ENCODE results near the gene PI4KA. TPM values are rescaled to one million over a fixed set of nuclear protein-coding genes. Genes with fewer than 3 reads are reported as not detected.

Gene PI4KA
- total and polyA plus RNA-seq, 4 donors = 19.4 to 47.5 (median 36.3) TPM

GRCh38 chr22:20885017-20885556 lies 26.5 kb upstream of the PI4KA start:
- H3K36me3 ChIP-seq (ENCODE audit: control insufficient read depth in 4 of 4, insufficient read depth in 3 of 4, low read depth in 1 of 4, low read length in 3 of 4) = peaks cover 5 to 33% (median 27%) of the 10 kb centered on the region in 4 donors
- WGBS = 52% methylated on average over 8 of the region's 8 CpGs
- peak overlapping the region; percentile 54 to 57 for H3K27ac ChIP-seq (ENCODE audit: low read depth in 1 of 2, low read length in 2 of 2)
- H3K27me3 ChIP-seq (ENCODE audit: control insufficient read depth in 4 of 4, insufficient read depth in 4 of 4, low read length in 3 of 4) = no peaks in the 10 kb centered on the region
- peaks cover 9 to 42% (median 37%) of the 10 kb centered on the region in 4 donors for H3K4me1 ChIP-seq (ENCODE audit: control insufficient read depth in 4 of 4, insufficient read depth in 4 of 4, low read length in 3 of 4)
- peak overlapping the region in 1 of 2 donors; percentile 32 for H3K9ac ChIP-seq (ENCODE audit: low read depth in 1 of 2, low read length in 2 of 2)
- no peaks in the 10 kb centered on the region for H3K9me3 ChIP-seq (ENCODE audit: control insufficient read depth in 4 of 4, low read length in 3 of 4)
- DNase-seq (ENCODE audit: low spot score) = no peak
- no peak overlapping the region for H3K4me3 ChIP-seq (ENCODE audit: low read depth in 1 of 3, low read length in 3 of 3)
- TF ChIP-seq TAF1 (conservative IDR thresholded peaks at IDR 0.05) (no peak), MAX (IDR thresholded peaks at IDR 0.05) (no peak), RXRA (IDR thresholded peaks at IDR 0.05) (no peak), SP1 (IDR thresholded peaks at IDR 0.05) (no peak), GABPA (IDR thresholded peaks at IDR 0.05 in 1 of 2, conservative IDR thresholded peaks at IDR 0.05 in 1 of 2) (no peak), NR2F2 (IDR thresholded peaks at IDR 0.05) (no peak), RAD21 (IDR thresholded peaks at IDR 0.05) (no peak), FOXA1 (IDR thresholded peaks at IDR 0.05) (no peak), FOXA2 (IDR thresholded peaks at IDR 0.05) (no peak), REST (IDR thresholded peaks at IDR 0.05) (no peak), JUND (IDR thresholded peaks at IDR 0.05) (no peak), EGR1 (IDR thresholded peaks at IDR 0.05; ENCODE audit: low read depth in 2 of 2) (no peak)
- TF ChIP-seq, protein P1, sequence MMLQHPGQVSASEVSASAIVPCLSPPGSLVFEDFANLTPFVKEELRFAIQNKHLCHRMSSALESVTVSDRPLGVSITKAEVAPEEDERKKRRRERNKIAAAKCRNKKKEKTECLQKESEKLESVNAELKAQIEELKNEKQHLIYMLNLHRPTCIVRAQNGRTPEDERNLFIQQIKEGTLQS (IDR thresholded peaks at IDR 0.05) = no peak
- TF ChIP-seq, protein P2, sequence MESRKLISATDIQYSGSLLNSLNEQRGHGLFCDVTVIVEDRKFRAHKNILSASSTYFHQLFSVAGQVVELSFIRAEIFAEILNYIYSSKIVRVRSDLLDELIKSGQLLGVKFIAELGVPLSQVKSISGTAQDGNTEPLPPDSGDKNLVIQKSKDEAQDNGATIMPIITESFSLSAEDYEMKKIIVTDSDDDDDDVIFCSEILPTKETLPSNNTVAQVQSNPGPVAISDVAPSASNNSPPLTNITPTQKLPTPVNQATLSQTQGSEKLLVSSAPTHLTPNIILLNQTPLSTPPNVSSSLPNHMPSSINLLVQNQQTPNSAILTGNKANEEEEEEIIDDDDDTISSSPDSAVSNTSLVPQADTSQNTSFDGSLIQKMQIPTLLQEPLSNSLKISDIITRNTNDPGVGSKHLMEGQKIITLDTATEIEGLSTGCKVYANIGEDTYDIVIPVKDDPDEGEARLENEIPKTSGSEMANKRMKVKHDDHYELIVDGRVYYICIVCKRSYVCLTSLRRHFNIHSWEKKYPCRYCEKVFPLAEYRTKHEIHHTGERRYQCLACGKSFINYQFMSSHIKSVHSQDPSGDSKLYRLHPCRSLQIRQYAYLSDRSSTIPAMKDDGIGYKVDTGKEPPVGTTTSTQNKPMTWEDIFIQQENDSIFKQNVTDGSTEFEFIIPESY (IDR thresholded peaks at IDR 0.05) = no peak

DNA sequence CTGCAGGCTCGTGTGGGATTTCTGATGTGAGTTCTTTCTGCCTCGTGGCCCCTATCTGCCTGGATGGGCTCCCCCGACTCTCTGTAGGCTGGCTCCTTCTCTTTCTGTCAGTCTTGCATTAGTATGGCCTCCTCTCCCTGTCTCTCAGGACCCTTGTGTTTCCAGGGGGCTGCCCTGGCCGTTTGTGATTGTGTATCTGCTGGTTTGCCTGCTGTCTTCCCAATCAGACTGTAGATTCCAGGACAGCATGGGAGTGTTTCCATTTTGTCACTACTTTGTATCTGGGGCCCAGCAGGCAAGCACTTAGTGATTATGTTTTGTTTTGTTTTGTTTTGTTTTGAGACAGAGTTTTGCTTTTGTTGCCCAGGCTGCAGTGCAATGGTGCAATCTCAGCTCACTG lies 25.8 kb upstream of the PI4KA start:
- H3K4me3 ChIP-seq (ENCODE audit: low read depth in 1 of 3, low read length in 3 of 3) = no peak overlapping the region
- no peaks in the 10 kb centered on the region for H3K27me3 ChIP-seq (ENCODE audit: control insufficient read depth in 4 of 4, insufficient read depth in 4 of 4, low read length in 3 of 4)
- no peak for DNase-seq (ENCODE audit: low spot score)
- peak overlapping the region; percentile 16 to 79 for H3K27ac ChIP-seq (ENCODE audit: low read depth in 1 of 2, low read length in 2 of 2)
- H3K9ac ChIP-seq (ENCODE audit: low read depth in 1 of 2, low read length in 2 of 2) = no peak overlapping the region
- H3K9me3 ChIP-seq (ENCODE audit: control insufficient read depth in 4 of 4, low read length in 3 of 4) = no peaks in the 10 kb centered on the region
- no peak for TF ChIP-seq TAF1 (conservative IDR thresholded peaks at IDR 0.05)
- TF ChIP-seq YY1 (IDR thresholded peaks at IDR 0.05) = no peak
- TF ChIP-seq HNF4A (conservative IDR thresholded peaks at IDR 0.05) = no peak
- TF ChIP-seq CTCF (IDR thresholded peaks at IDR 0.05; ENCODE audit: low read depth, low read length, missing input control) = no peak
- no peak for TF ChIP-seq MAX (IDR thresholded peaks at IDR 0.05)
- no peak for TF ChIP-seq SP1 (IDR thresholded peaks at IDR 0.05)
- TF ChIP-seq, protein P1 (IDR thresholded peaks at IDR 0.05) = no peak
- TF ChIP-seq REST (IDR thresholded peaks at IDR 0.05) = no peak
- TF ChIP-seq RAD21 (IDR thresholded peaks at IDR 0.05) = no peak
- peaks cover 5 to 31% (median 26%) of the 10 kb centered on the region in 4 donors for H3K36me3 ChIP-seq (ENCODE audit: control insufficient read depth in 4 of 4, insufficient read depth in 3 of 4, low read depth in 1 of 4, low read length in 3 of 4)
- peaks cover 11 to 37% (median 31%) of the 10 kb centered on the region in 4 donors for H3K4me1 ChIP-seq (ENCODE audit: control insufficient read depth in 4 of 4, insufficient read depth in 4 of 4, low read length in 3 of 4)
- 72% methylated on average over 4 of the region's 4 CpGs for WGBS

Data from liver (tissue), 9 donors.